GM12874 (cell line): ENCODE results near the gene MIPEP.

Source experiments
- TF ChIP-seq, protein P1 (sequence below): IDR thresholded peaks from 2 replicates; pipeline ENCODE4 v1.5.1; 2011; ENCODE audit warnings: low read depth, mild to moderate bottlenecking, control low read depth, low read length, moderate library complexity; ENCODE audit not compliant: insufficient read depth

MIPEP gene

DNA sequence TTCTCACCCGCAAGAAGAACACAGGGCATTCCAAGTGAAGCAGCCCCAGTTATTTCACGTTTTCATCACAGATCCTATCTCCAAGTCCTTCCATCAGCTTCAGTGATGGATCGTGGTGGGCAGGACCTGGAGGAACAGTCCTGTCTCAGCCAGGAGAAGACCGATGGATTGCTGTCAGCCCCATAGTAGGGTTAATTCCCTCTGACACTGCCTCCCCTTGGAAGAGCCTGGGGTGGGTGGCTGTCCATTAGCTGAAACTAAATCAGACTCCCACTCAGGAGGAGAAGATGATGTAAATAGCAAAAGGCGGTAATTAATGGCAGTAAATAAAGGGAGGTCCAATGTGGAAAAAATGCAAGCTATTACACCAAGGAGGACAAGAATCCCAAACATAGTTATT, 188.0 kb downstream of the MIPEP start:
- TF ChIP-seq, protein P1, sequence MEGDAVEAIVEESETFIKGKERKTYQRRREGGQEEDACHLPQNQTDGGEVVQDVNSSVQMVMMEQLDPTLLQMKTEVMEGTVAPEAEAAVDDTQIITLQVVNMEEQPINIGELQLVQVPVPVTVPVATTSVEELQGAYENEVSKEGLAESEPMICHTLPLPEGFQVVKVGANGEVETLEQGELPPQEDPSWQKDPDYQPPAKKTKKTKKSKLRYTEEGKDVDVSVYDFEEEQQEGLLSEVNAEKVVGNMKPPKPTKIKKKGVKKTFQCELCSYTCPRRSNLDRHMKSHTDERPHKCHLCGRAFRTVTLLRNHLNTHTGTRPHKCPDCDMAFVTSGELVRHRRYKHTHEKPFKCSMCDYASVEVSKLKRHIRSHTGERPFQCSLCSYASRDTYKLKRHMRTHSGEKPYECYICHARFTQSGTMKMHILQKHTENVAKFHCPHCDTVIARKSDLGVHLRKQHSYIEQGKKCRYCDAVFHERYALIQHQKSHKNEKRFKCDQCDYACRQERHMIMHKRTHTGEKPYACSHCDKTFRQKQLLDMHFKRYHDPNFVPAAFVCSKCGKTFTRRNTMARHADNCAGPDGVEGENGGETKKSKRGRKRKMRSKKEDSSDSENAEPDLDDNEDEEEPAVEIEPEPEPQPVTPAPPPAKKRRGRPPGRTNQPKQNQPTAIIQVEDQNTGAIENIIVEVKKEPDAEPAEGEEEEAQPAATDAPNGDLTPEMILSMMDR: no peak

DNA sequence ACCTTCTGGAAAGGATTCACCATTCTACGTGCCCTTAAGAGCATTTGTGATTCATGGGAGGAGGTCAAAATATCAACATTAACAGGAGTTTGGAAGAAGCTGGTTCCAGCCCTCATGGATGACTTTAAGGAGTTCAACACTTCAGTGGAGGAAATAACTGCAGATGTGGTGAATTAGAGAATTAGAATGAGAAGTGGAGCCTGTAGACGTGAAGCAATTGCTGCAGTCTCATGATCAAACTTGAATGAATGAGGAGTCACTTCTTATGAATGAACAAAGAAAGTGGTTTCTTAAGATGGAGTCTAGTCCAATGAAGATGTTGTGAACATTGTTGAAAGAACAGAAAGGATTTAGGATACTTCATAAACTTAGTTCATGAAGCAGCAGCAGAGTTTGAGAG, 189.9 kb downstream of the MIPEP start:
- TF ChIP-seq, protein P1: no peak

DNA sequence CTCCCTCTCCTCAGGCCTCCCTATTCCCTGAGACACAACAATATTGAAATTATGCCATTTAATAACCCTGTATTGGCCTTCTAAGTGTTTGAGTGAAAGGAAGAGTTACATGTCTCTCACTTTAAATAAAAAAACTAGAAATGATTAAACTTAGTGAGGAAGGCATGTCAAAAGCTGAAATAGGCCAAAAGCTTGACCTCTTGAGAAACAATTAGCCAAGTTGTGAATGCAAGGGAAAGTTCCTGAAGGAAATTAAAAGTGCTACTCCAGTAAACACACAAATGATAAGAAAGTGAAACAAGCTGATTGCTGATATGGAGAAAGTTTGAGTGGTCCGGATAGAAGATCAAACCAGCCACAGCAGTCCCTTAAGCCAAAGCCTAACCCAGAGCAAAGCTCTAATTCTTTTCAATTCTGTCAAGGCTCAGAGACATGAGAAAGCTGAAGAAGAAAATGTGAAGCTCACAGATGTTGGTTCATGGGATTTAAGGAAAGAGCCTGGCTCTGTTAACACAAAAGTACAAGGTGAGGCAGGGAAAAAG, 191.4 kb downstream of the MIPEP start:
- TF ChIP-seq, protein P1: no peak

DNA sequence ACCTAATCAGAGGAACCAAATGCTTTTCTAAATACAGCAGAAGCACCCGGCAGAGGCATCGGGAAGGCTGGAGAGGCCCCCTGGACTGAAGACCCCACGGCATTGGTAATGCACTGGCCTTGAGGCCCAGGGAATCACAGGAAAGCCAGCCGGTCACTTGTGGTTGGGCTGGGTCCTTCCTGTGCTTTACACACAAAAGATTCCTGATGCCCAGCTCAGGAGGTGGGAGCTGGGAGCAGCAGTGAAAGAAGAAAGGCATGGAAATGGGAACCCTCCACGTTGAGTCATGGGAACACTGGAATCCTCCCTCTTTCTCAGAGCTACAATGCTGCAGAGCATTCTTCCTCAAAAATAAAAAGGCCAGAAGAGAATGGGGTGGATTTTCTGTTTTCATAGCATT, 192.6 kb downstream of the MIPEP start:
- TF ChIP-seq, protein P1: no peak

DNA sequence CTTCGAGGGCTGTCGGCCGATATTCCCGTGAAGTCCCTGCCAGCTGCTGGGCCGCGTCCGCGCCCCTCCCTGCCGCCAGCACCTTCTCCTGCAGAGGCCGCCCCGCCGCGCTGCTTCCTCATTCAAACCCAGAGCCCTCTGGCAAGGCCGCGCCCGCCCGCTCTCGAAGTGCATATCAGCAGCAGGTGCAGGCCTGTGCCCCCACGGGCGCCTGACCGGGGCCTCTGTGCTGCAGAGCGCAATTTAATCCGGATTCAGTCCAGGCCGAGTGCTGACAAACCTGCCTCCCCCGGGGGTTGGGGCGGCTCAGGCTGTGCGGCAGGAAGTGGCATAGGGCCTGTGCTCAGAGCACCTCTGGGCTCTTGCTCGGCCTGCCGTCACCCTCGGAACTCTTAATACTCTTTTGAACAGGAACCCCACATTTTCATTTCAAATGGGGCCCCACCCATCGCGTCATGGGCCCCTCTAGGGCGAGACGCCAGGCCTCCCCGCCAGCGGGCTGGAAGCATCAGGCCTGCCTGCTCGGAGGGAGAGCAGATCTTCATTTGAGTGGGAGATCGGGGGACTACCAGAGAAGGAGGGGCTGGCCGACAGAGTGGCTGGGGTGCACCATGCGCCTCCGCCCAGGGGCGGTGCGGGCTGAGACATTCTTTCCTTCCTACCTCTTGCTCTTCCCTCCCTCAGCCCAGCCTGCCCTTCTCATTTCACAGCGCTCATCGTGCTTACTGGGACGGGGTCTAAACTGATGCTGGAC, 193.3 kb downstream of the MIPEP start:
- TF ChIP-seq, protein P1: no peak

DNA sequence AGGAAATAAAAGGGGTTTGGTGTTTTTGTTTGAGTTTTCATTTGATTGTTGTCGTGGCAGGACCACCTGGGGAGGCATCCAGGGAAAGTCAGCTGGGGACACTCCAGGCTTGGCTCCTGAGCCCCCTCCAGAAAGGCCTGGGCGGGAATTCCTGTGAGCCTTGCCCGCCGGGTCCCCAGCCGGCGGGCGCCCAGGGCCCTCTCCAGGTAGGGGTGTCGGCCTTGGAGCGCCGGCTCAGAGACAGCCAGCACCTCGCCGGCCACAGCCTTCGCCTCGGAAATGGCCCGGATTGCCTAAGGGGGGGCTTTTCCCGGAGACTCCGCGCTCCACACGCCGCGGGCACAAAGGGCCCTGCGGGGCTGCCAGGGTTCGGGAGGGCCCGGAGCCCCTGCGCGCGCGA, 194.0 kb downstream of the MIPEP start:
- TF ChIP-seq, protein P1: no peak

DNA sequence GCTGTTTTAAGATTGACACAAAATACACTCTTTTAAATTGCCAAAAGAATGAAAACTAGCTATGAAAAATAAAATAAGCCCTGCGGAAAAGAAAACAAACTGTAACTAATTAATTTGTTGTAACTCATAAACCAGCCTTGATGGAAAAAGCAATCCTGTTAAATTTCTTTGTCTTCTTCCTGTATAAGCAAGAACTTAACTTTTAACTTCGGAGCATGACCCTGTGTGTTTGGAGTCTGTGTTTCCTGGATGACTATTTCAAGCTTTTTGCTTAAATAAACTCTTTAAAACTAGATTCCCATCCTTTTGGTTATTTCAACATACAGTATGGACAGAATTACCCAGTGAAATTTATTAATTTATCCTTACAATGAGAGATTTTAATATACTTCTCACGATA, 196.4 kb downstream of the MIPEP start:
- TF ChIP-seq, protein P1: no peak
